Stimulated activated CD4-positive, alpha-beta T cell treated with anti-CD3 and anti-CD28 coated beads, Interleukin-15, amount 100 ng/mL, for 24 hours (primary cell): ENCODE measurements around the gene STAMBPL1.
"Not testable (repeated sequence)": the region's sequence is repeated elsewhere in the genome, so short reads cannot be mapped to it uniquely, and the experiment has no call there.

Experiments
- DNase-seq: peaks from one replicate; pipeline ENCODE4 v3.0.0-alpha.2; 2020

Gene STAMBPL1

GRCh38 chr10:88879534-88880281 lies at the start of gene STAMBPL1:
TSS of gene STAMBPL1 (plus strand) at chr10:88880245. CDS start at chr10:88901709, 21,464 bp downstream.
- peak; percentile 87 for DNase-seq

GRCh38 chr10:88830643-88831268 lies 49.3 kb upstream of the STAMBPL1 start:
- DNase-seq: no peak

GRCh38 chr10:88831709-88832108 lies 48.3 kb upstream of the STAMBPL1 start:
- peak; percentile 55 for DNase-seq

- no peak for DNase-seq
Observed at GRCh38 chr10:88832376-88832775, 47.7 kb upstream of the STAMBPL1 start.

GRCh38 chr10:88833156-88833555 lies 46.9 kb upstream of the STAMBPL1 start:
- DNase-seq: no peak

- DNase-seq: no peak
Observed at GRCh38 chr10:88833723-88834122, 46.3 kb upstream of the STAMBPL1 start.

GRCh38 chr10:88835096-88835909 lies 44.7 kb upstream of the STAMBPL1 start:
- DNase-seq: peak; percentile 91

- no peak for DNase-seq
Observed at GRCh38 chr10:88835910-88836221, 44.2 kb upstream of the STAMBPL1 start.

- DNase-seq: not testable (repeated sequence)
Observed at GRCh38 chr10:88837632-88838031, 42.4 kb upstream of the STAMBPL1 start.

GRCh38 chr10:88838766-88839350 lies 41.2 kb upstream of the STAMBPL1 start:
- DNase-seq: no peak

- DNase-seq: no peak
Observed at GRCh38 chr10:88840104-88840503, 39.9 kb upstream of the STAMBPL1 start.

- DNase-seq: no peak
Observed at GRCh38 chr10:88840881-88841280, 39.2 kb upstream of the STAMBPL1 start.

GRCh38 chr10:88841316-88842111 lies 38.5 kb upstream of the STAMBPL1 start:
- no peak for DNase-seq

GRCh38 chr10:88843171-88843570 lies 36.9 kb upstream of the STAMBPL1 start:
- no peak for DNase-seq

GRCh38 chr10:88848499-88848898 lies 31.5 kb upstream of the STAMBPL1 start:
- DNase-seq: no peak

GRCh38 chr10:88849234-88849633 lies 30.8 kb upstream of the STAMBPL1 start:
- no peak for DNase-seq

- DNase-seq: no peak
Observed at GRCh38 chr10:88850712-88851111, 29.3 kb upstream of the STAMBPL1 start.

- DNase-seq: no peak
Observed at GRCh38 chr10:88851706-88852105, 28.3 kb upstream of the STAMBPL1 start, which contains the start of gene ANKRD22. TSS of gene ANKRD22 (minus strand) at chr10:88851844. CDS start at chr10:88851607, 237 bp downstream.

- no peak for DNase-seq
Observed at GRCh38 chr10:88852327-88852726, 27.7 kb upstream of the STAMBPL1 start.

GRCh38 chr10:88853155-88853881 lies 26.7 kb upstream of the STAMBPL1 start:
- no peak for DNase-seq

- DNase-seq: no peak
Observed at GRCh38 chr10:88854684-88855083, 25.4 kb upstream of the STAMBPL1 start.

GRCh38 chr10:88857831-88858230 lies 22.2 kb upstream of the STAMBPL1 start:
- no peak for DNase-seq
